ENCODE results near the gene HS1BP3.

- TF ChIP-seq CTCF (IDR thresholded peaks at IDR 0.05; ENCODE audit: borderline replicate concordance, extremely low read depth, low read length, poor library complexity, severe bottlenecking) (no peak), EZH2 (IDR thresholded peaks at IDR 0.05; ENCODE audit: borderline replicate concordance, low read depth, low read length, severe bottlenecking) (no peak)
These were observed 83.0 kb downstream of the HS1BP3 start for GRCh38 chr2:20567926-20568179.

Data from DND-41 (cell line).